SK-N-SH (cell line): ENCODE results near the gene MGAT5. TPM values are rescaled to one million over a fixed set of nuclear protein-coding genes. Genes with fewer than 3 reads are reported as not detected.

Source experiments
- CTCF ChIA-PET: fragments of 300-600, 350-600 bp; formaldehyde crosslinking; extraction: SDS; loops from one replicate; lab custom pipeline; 2021; lab: Yijun Ruan, JAX
- POLR2A ChIA-PET: fragments of 350-600 bp; sonication (Branson Sonifier 250); formaldehyde crosslinking; extraction: SDS; loops from one replicate; lab custom pipeline; 2020; ENCODE audit warnings: antibody characterized with exemption, inconsistent platforms; lab: Yijun Ruan, JAX
- DNase-seq: peaks from one replicate; pipeline ENCODE4 v3.0.0; 2012
- H2AFZ ChIP-seq: fragments of 200-600 bp; sonication (generic); 2 replicates; pipeline ENCODE4 v1.8.1; 2016; ENCODE audit warnings: antibody characterized with exemption, mild to moderate bottlenecking, low read depth
- H3F3A ChIP-seq: fragments of 200-600 bp; sonication (generic); replicated peaks from 2 replicates; pipeline ENCODE3; 2016; ENCODE audit warnings: antibody characterized with exemption, mild to moderate bottlenecking; ENCODE audit not compliant: insufficient read depth
- H3K27ac ChIP-seq, 2 experiments: fragments of 200-500 bp in 1 of 2; fragments of 200-600 bp in 1 of 2; sonication (Bioruptor generic) in 1 of 2; sonication (generic), shearing (Covaris generic) in 1 of 2; 2 replicates each; pipeline versions ENCODE4 v1.5.1 to v1.6.1; 2014 to 2016; ENCODE audit warnings: low read depth in 2 of 2, inconsistent platforms in 1 of 2, low read length in 1 of 2, mild to moderate bottlenecking in 1 of 2, mixed read lengths in 1 of 2
- H3K27me3 ChIP-seq: fragments of 200-600 bp; sonication (generic), shearing (Covaris generic); 2 replicates; pipeline ENCODE4 v1.6.1; 2016; ENCODE audit warnings: mixed run types; ENCODE audit not compliant: insufficient read depth
- H3K36me3 ChIP-seq, 2 experiments: fragments of 200-500 bp in 1 of 2; fragments of 200-600 bp in 1 of 2; sonication (Bioruptor generic) in 1 of 2; sonication (generic) in 1 of 2; replicated peaks in 1 of 2; 2 replicates each; pipeline versions ENCODE3 to v1.5.1; 2014 to 2016; ENCODE audit warnings: low read length in 1 of 2, mild to moderate bottlenecking in 1 of 2; ENCODE audit not compliant: insufficient read depth in 2 of 2, control insufficient read depth in 1 of 2
- H3K4me1 ChIP-seq, 2 experiments: fragments of 200-500 bp in 1 of 2; fragments of 200-600 bp in 1 of 2; sonication (Bioruptor generic) in 1 of 2; sonication (generic), shearing (Covaris generic) in 1 of 2; 2 replicates each; pipeline versions ENCODE4 v1.5.1 to v1.6.1; 2014 to 2016; ENCODE audit warnings: low read depth in 1 of 2, low read length in 1 of 2, mixed run types in 1 of 2; ENCODE audit not compliant: insufficient read depth in 2 of 2, control insufficient read depth in 1 of 2
- H3K4me2 ChIP-seq: fragments of 200-600 bp; sonication (generic), shearing (Covaris generic); 2 replicates; pipeline ENCODE4 v1.6.1; 2017; ENCODE audit warnings: mixed run types
- H3K4me3 ChIP-seq, 2 experiments: fragments of 200-500 bp in 1 of 2; fragments of 200-600 bp in 1 of 2; sonication (Bioruptor generic) in 1 of 2; sonication (generic), shearing (Covaris generic) in 1 of 2; 2 replicates each; pipeline versions ENCODE4 v1.5.1 to v1.8.1; 2014 to 2016; ENCODE audit warnings: low read depth in 2 of 2, inconsistent platforms in 1 of 2, low read length in 1 of 2, mild to moderate bottlenecking in 1 of 2, mixed read lengths in 1 of 2, moderate library complexity in 1 of 2
- H3K79me2 ChIP-seq: fragments of 200-600 bp; sonication (generic); 2 replicates; pipeline ENCODE4 v1.8.1; 2017; ENCODE audit warnings: mild to moderate bottlenecking; ENCODE audit not compliant: insufficient read depth
- H3K9ac ChIP-seq: fragments of 200-600 bp; sonication (generic); 2 replicates; pipeline ENCODE4 v1.6.1; 2017; ENCODE audit warnings: mixed run types
- H3K9me2 ChIP-seq: fragments of 200-600 bp; sonication (generic); 2 replicates; pipeline ENCODE4 v1.6.1; 2017; ENCODE audit warnings: mixed run types
- H3K9me3 ChIP-seq: fragments of 200-600 bp; sonication (generic); 2 replicates; pipeline ENCODE4 v1.6.1; 2017; ENCODE audit warnings: mixed run types, mild to moderate bottlenecking, moderate library complexity
- H4K20me1 ChIP-seq: fragments of 200-600 bp; sonication (generic); 2 replicates; pipeline ENCODE4 v1.6.1; 2017; ENCODE audit warnings: mild to moderate bottlenecking, mixed run types; ENCODE audit not compliant: insufficient read depth
- ELF1 ChIP-seq: IDR thresholded peaks from 2 replicates; pipeline ENCODE4 v1.4.0; 2012
- EP300 ChIP-seq, 2 experiments: IDR thresholded peaks; 2 replicates each; pipeline versions ENCODE4 v1.4.0 to v1.6.1; 2012; ENCODE audit warnings: borderline replicate concordance in 1 of 2, low read depth in 1 of 2, low read length in 1 of 2
- EZH2phosphoT487 ChIP-seq: fragments of 200-600 bp; sonication (generic); IDR thresholded peaks from 2 replicates; pipeline ENCODE4 v1.6.1; 2017; ENCODE audit warnings: low read depth, mixed run types, mild to moderate bottlenecking, antibody characterized with exemption, moderate library complexity, borderline replicate concordance
- FOSL2 ChIP-seq: IDR thresholded peaks from 2 replicates; pipeline ENCODE4 v1.4.0; 2012; ENCODE audit warnings: low read depth, mild to moderate bottlenecking, moderate library complexity, borderline replicate concordance
- FOXJ3 ChIP-seq: sonication (generic); formaldehyde crosslinking; IDR thresholded peaks from 2 replicates; pipeline ENCODE4 v1.5.1; 2020; ENCODE audit warnings: mild to moderate bottlenecking, missing genetic modification reagents
- FOXM1 ChIP-seq: IDR thresholded peaks from 2 replicates; pipeline ENCODE4 v1.4.0; 2012; ENCODE audit warnings: low read depth, mild to moderate bottlenecking
- GABPA ChIP-seq: IDR thresholded peaks from 2 replicates; pipeline ENCODE4 v1.4.0; 2012; ENCODE audit warnings: low read depth, mild to moderate bottlenecking
- GATA2 ChIP-seq: sonication (generic); formaldehyde crosslinking; IDR thresholded peaks from 2 replicates; pipeline ENCODE4 v1.5.0; 2020; ENCODE audit warnings: mild to moderate bottlenecking, missing genetic modification reagents
- NFIC ChIP-seq: IDR thresholded peaks from 2 replicates; pipeline ENCODE4 v1.4.0; 2012; ENCODE audit warnings: borderline replicate concordance
- NRF1 ChIP-seq: IDR thresholded peaks from 2 replicates; pipeline ENCODE4 v1.6.1; 2012; ENCODE audit warnings: low read depth, mild to moderate bottlenecking, low read length
- RCOR1 ChIP-seq: fragments of 150-350 bp; IDR thresholded peaks from 2 replicates; pipeline ENCODE4 v1.6.1; 2017; ENCODE audit warnings: antibody characterized with exemption, low read length
- RXRA ChIP-seq: IDR thresholded peaks from 2 replicates; pipeline ENCODE4 v1.4.0; 2012; ENCODE audit warnings: low read depth, mild to moderate bottlenecking, borderline replicate concordance
- SMC3 ChIP-seq: IDR thresholded peaks from 2 replicates; pipeline ENCODE4 v1.6.1; 2012; ENCODE audit warnings: low read depth, low read length, improper control_type of control experiment
- TAF1 ChIP-seq: IDR thresholded peaks from 2 replicates; pipeline ENCODE4 v1.6.1; 2012; ENCODE audit warnings: low read depth, mild to moderate bottlenecking, low read length, moderate library complexity, borderline replicate concordance
- TCF12 ChIP-seq: IDR thresholded peaks from 2 replicates; pipeline ENCODE4 v1.4.0; 2012
- TEAD4 ChIP-seq: IDR thresholded peaks from 2 replicates; pipeline ENCODE4 v1.4.0; 2012; ENCODE audit warnings: mild to moderate bottlenecking, borderline replicate concordance; ENCODE audit not compliant: insufficient read depth
- WGBS: methylation state at CpG from one replicate; pipeline ENCODE4 v1.1.6; 2017; ENCODE audit warnings: low lambda C conversion rate; 5-methylcytosine and 5-hydroxymethylcytosine counted together
- polyA plus RNA-seq, 3 experiments: library from polyadenylated mRNA; depleted of rRNA; stranded (reverse); fragments of >200 nt; gene quantifications; 2 replicates each; pipeline ENCODE4 v1.2.3, GENCODE V29; 2012
- TF ChIP-seq, protein P1 (sequence below): IDR thresholded peaks from 2 replicates; pipeline ENCODE4 v1.4.0; 2012; ENCODE audit warnings: low read depth, borderline replicate concordance
- TF ChIP-seq, protein P2 (sequence below): IDR thresholded peaks from 2 replicates; pipeline ENCODE4 v1.6.1; 2012; ENCODE audit warnings: mild to moderate bottlenecking, low read depth, low read length, moderate library complexity

Gene MGAT5
- polyA plus RNA-seq, 1 of the 3 experiments (the other 2 are of a cell fraction), result 18.2 TPM

DNA sequence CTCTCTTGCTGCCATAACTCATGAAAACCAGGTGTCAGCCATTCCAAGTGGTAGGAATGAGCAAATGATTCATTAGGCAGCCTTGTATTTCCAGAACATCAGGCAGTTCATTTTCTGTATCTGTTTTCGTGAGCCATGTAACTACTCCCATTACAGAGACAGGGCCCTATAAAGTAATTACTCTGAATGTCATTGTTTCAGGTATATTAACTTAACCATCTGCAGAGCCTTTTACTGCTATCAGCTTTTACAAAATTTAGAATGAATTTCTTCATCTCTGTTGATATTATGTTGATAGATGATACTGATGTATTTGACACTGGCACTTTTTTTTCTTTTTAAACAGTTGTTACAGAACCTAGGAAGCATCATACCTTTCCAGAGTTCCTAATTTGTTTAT, 69.9 kb downstream of the MGAT5 start:
- no peak overlapping the region for H3K4me2 ChIP-seq
- TF ChIP-seq RCOR1 (peak; percentile 43; the same call in 1 of the 2 replicates), FOXJ3 (CRISPR knock-in tag) (peak; percentile 35; the same call in 1 of the 2 replicates), RXRA (no peak), EP300 (IDR thresholded peaks at IDR 0.05; ENCODE audit: borderline replicate concordance in 1 of 2, low read depth in 1 of 2, low read length in 1 of 2) (peak in 1 of 2 experiments; percentile 52; a peak in 1 of 4 replicates), GATA2 (CRISPR knock-in tag) (peak; percentile 67)
- DNase-seq, result no peak
- 94% methylated on average over 1 of the region's 1 CpG for WGBS
- no peak overlapping the region for H2AFZ ChIP-seq
- no peak overlapping the region for H3K4me3 ChIP-seq
- H3K9me2 ChIP-seq, result no peaks in the 10 kb centered on the region; the same call in 1 of the 2 replicates
- no peaks in the 10 kb centered on the region for H3K27me3 ChIP-seq
- H3K9ac ChIP-seq, result no peak overlapping the region
- no peaks in the 10 kb centered on the region for H3K79me2 ChIP-seq
- H3K36me3 ChIP-seq, result peaks cover 3 to 11% of the 10 kb centered on the region in 2 experiments
- no peaks in the 10 kb centered on the region for H3F3A ChIP-seq
- ChIA-PET POLR2A (interaction anchor here (1.2 to 1.3 kb wide), 2 partner anchors 11 to 84 kb away, joined by 4 read pairs; no protein-coding TSS in a partner anchor), CTCF (interaction anchor here (0.8 to 4.0 kb wide), 9 partner anchors 10 to 207 kb away, joined by 3 to 21 read pairs (median 3); no protein-coding TSS in a partner anchor)
- H3K9me3 ChIP-seq, result no peaks in the 10 kb centered on the region
- peaks cover 0 to 16% of the 10 kb centered on the region in 2 experiments; a peak in 2 of 4 replicates for H3K4me1 ChIP-seq
- peak overlapping the region in 1 of 2 experiments; percentile 90; a peak in 2 of 4 replicates for H3K27ac ChIP-seq
- H4K20me1 ChIP-seq, result no peaks in the 10 kb centered on the region

DNA sequence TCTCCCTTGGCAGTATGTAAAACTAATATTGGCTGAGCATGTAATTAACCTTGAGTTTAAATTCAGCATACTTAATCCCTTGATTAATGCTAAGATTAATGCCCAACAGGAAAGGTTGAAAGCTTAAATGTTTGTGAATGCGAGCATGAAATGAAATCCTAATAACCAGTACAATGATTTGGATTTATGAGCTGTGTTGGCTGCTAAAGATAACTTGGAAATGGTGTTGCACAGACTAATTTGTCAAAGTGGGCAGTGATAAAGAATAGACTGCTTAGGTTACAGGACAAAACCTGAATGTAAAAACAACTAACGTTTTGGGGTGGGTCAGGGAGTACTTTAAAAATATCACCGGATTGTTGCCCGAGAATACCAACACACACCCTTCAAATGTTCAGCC, 70.6 kb downstream of the MGAT5 start:
- H2AFZ ChIP-seq, result no peak overlapping the region
- CTCF ChIA-PET, result interaction anchor here (0.9 to 4.0 kb wide), 6 partner anchors 77 to 207 kb away, joined by 3 to 21 read pairs (median 3); no protein-coding TSS in a partner anchor
- WGBS, result 73% methylated on average over 4 of the region's 4 CpGs

DNA sequence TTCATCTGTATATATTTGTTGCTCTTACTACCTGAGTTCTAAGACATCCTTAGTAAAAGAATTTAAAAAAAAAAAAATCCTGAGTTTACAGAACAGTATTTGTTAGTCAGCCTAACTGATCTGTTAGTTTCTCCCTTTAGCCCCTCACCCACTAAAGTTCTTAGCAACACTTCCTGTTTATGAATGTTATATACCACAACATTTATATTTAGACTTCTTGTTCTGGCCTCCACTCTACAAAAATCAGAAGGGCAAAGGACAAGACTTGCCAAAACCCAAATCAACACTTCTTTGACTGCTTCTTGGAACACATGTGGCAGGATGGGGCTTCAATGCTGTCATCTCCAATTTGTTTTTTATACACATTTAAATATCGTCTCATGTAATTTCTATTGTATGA, 71.1 kb downstream of the MGAT5 start:
- H2AFZ ChIP-seq, result no peak overlapping the region
- H3K36me3 ChIP-seq, result peaks cover 3 to 7% of the 10 kb centered on the region in 2 experiments
- no peaks in the 10 kb centered on the region for H3K27me3 ChIP-seq
- no peaks in the 10 kb centered on the region for H4K20me1 ChIP-seq
- no peak overlapping the region for H3K4me3 ChIP-seq
- peaks cover 0 to 16% of the 10 kb centered on the region in 2 experiments; a peak in 2 of 4 replicates for H3K4me1 ChIP-seq
- no peaks in the 10 kb centered on the region; the same call in 1 of the 2 replicates for H3K9me2 ChIP-seq
- 97% methylated on average over 1 of the region's 1 CpG for WGBS
- no peak overlapping the region for H3K9ac ChIP-seq
- H3F3A ChIP-seq, result no peaks in the 10 kb centered on the region
- peak overlapping the region in 1 of 2 experiments; percentile 90; a peak in 2 of 4 replicates for H3K27ac ChIP-seq
- H3K9me3 ChIP-seq, result no peaks in the 10 kb centered on the region
- no peak for DNase-seq
- ChIA-PET POLR2A (interaction anchor here (1.2 to 1.3 kb wide), 2 partner anchors 10 to 85 kb away, joined by 4 read pairs; no protein-coding TSS in a partner anchor), CTCF (interaction anchor here (0.9 to 1.0 kb wide), 2 partner anchors 76 to 208 kb away, joined by 3 read pairs; no protein-coding TSS in a partner anchor)
- no peaks in the 10 kb centered on the region for H3K79me2 ChIP-seq
- no peak overlapping the region for H3K4me2 ChIP-seq
- TF ChIP-seq TAF1 (no peak), FOXM1 (no peak), TEAD4 (no peak), NRF1 (no peak), SMC3 (no peak), RXRA (no peak), ELF1 (no peak), GABPA (no peak), EZH2phosphoT487 (no peak)
- TF ChIP-seq, protein P1, sequence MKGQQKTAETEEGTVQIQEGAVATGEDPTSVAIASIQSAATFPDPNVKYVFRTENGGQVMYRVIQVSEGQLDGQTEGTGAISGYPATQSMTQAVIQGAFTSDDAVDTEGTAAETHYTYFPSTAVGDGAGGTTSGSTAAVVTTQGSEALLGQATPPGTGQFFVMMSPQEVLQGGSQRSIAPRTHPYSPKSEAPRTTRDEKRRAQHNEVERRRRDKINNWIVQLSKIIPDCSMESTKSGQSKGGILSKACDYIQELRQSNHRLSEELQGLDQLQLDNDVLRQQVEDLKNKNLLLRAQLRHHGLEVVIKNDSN, result no peak
- TF ChIP-seq, protein P2, sequence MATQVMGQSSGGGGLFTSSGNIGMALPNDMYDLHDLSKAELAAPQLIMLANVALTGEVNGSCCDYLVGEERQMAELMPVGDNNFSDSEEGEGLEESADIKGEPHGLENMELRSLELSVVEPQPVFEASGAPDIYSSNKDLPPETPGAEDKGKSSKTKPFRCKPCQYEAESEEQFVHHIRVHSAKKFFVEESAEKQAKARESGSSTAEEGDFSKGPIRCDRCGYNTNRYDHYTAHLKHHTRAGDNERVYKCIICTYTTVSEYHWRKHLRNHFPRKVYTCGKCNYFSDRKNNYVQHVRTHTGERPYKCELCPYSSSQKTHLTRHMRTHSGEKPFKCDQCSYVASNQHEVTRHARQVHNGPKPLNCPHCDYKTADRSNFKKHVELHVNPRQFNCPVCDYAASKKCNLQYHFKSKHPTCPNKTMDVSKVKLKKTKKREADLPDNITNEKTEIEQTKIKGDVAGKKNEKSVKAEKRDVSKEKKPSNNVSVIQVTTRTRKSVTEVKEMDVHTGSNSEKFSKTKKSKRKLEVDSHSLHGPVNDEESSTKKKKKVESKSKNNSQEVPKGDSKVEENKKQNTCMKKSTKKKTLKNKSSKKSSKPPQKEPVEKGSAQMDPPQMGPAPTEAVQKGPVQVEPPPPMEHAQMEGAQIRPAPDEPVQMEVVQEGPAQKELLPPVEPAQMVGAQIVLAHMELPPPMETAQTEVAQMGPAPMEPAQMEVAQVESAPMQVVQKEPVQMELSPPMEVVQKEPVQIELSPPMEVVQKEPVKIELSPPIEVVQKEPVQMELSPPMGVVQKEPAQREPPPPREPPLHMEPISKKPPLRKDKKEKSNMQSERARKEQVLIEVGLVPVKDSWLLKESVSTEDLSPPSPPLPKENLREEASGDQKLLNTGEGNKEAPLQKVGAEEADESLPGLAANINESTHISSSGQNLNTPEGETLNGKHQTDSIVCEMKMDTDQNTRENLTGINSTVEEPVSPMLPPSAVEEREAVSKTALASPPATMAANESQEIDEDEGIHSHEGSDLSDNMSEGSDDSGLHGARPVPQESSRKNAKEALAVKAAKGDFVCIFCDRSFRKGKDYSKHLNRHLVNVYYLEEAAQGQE, result no peak

More for the DNA sequence above, 70.6 kb downstream of the MGAT5 start:
- H4K20me1 ChIP-seq, result no peaks in the 10 kb centered on the region
- H3K4me3 ChIP-seq, result no peak overlapping the region
- no peaks in the 10 kb centered on the region for H3K79me2 ChIP-seq
- no peaks in the 10 kb centered on the region for H3K27me3 ChIP-seq
- no peak for DNase-seq
- no peak overlapping the region for H3K9ac ChIP-seq
- H3K4me2 ChIP-seq, result no peak overlapping the region
- no peak; the same call in 1 of the 2 replicates for TF ChIP-seq GATA2 (CRISPR knock-in tag)
- TF ChIP-seq NFIC, result no peak
- no peak for TF ChIP-seq TCF12
- no peak for TF ChIP-seq FOSL2
- peak overlapping the region in 1 of 2 experiments; percentile 90; a peak in 2 of 4 replicates for H3K27ac ChIP-seq
- POLR2A ChIA-PET, result interaction anchor here (1.2 to 1.3 kb wide), 2 partner anchors 11 to 84 kb away, joined by 4 read pairs; no protein-coding TSS in a partner anchor
- peaks cover 3 to 7% of the 10 kb centered on the region in 2 experiments for H3K36me3 ChIP-seq
- H3F3A ChIP-seq, result no peaks in the 10 kb centered on the region
- no peaks in the 10 kb centered on the region; the same call in 1 of the 2 replicates for H3K9me2 ChIP-seq
- H3K4me1 ChIP-seq, result peaks cover 0 to 16% of the 10 kb centered on the region in 2 experiments; a peak in 2 of 4 replicates
- no peaks in the 10 kb centered on the region for H3K9me3 ChIP-seq
